Measurements from ENCODE around the gene AUTS2.

DNA sequence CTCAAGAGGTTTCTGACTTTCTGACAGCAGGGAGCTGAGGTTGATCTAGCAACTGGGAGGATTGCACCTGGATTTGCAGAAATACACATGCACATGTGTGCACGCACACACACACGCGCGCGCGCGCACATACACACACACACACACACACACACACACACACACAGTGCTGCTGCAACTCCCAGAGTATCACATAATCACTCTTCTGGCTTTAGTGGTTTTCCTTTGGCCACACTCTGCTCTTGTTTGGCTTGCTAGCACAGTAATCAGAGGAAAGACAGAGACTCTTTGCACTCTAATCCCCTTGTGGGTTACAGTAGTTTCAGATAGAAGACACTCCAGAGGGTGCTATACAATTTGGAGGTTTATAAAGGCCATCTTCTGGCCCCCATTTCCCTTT lies 705.0 kb downstream of the AUTS2 start:
- TF ChIP-seq, protein P1, sequence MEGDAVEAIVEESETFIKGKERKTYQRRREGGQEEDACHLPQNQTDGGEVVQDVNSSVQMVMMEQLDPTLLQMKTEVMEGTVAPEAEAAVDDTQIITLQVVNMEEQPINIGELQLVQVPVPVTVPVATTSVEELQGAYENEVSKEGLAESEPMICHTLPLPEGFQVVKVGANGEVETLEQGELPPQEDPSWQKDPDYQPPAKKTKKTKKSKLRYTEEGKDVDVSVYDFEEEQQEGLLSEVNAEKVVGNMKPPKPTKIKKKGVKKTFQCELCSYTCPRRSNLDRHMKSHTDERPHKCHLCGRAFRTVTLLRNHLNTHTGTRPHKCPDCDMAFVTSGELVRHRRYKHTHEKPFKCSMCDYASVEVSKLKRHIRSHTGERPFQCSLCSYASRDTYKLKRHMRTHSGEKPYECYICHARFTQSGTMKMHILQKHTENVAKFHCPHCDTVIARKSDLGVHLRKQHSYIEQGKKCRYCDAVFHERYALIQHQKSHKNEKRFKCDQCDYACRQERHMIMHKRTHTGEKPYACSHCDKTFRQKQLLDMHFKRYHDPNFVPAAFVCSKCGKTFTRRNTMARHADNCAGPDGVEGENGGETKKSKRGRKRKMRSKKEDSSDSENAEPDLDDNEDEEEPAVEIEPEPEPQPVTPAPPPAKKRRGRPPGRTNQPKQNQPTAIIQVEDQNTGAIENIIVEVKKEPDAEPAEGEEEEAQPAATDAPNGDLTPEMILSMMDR (IDR thresholded peaks at IDR 0.05) = no peak
- no peak for TF ChIP-seq POLR2AphosphoS5 (IDR thresholded peaks at IDR 0.05; ENCODE audit: insufficient read depth in 1 of 2, low read depth in 1 of 2)

Measured in vagina (tissue), 2 donors.